ENCODE data around the gene SPECC1L. TPM values are rescaled to one million over a fixed set of nuclear protein-coding genes. Genes with fewer than 3 reads are reported as not detected.

SPECC1L gene
- total and polyA plus RNA-seq, 10 of the 15 experiments (the other 5 are each of a cell fraction or from before 2014, with no cell fraction given), result 1.9 to 40.6 (median 19.1) TPM

DNA sequence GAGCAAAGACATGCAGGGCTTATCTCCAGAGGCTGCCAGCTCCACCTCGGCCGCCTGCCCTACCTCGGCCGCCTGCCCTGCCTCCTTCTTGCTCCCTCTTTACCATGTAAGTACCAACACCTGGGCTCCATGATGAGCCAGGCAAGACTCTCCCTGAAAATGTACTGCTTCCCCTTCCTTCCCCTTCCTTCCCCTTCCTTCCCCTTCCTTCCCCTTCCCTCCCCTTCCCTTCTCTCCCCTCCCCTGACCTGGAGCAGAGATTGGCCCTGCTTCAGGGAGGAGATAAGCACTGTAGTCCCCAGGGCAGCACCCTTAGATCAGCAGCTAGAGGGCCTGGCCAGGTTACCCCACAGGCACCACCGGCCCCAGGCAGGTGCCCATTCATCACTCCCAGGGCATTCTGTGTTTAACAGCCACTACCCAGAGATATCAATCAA lies 131.3 kb downstream of the SPECC1L start:
- in situ Hi-C loops (cut with MboI), result no loop called here

More for the DNA sequence above, 131.3 kb downstream of the SPECC1L start:
- intact Hi-C loops (cut with micrococcal nuclease; ENCODE audit: unreplicated experiment), result no loop called here
- POLR2A ChIA-PET, result interaction anchor here (0.6 to 3.0 kb wide), 5 partner anchors 20 to 41 kb away, joined by 5 to 11 read pairs (median 6); no protein-coding TSS in a partner anchor
- no peak overlapping the region for H2AFZ ChIP-seq (ENCODE audit: control insufficient read depth, low read depth, low read length)
- no peak overlapping the region; the same call in 1 of the 2 replicates for H3K9ac ChIP-seq (ENCODE audit: control insufficient read depth, insufficient read depth, low read length)
- H3K36me3 ChIP-seq (ENCODE audit: control insufficient read depth in 2 of 2, insufficient read depth in 2 of 2, low read length in 1 of 2), result peaks cover 5 to 7% of the 10 kb centered on the region in 2 experiments
- H3K79me2 ChIP-seq (ENCODE audit: control insufficient read depth, insufficient read depth, low read length), result peaks cover 1% of the 10 kb centered on the region
- SMC1A ChIA-PET (ENCODE audit: uncharacterized antibody, unreplicated experiment), result interaction anchor here (0.9 to 2.8 kb wide), 14 partner anchors 12 to 131 kb away, joined by 3 to 8 read pairs (median 3); partner anchors contain the start of gene SPECC1L
- FAIRE-seq (no peak), DNase-seq (ENCODE audit: low read depth, low spot score) (no peak), ATAC-seq (peak; percentile 14)
- CTCF ChIA-PET, result interaction anchor here (0.6 to 1.4 kb wide), 7 partner anchors 8 to 124 kb away, joined by 3 to 6 read pairs (median 3); no protein-coding TSS in a partner anchor
- RAD21 ChIA-PET (ENCODE audit: unreplicated experiment), result interaction anchor here (0.6 to 3.1 kb wide), 8 partner anchors 22 to 615 kb away, joined by 3 to 13 read pairs (median 4); partner anchors contain the start of genes ADORA2A and CABIN1
- BruUV-seq (replicated peaks), result no TSS peak
- H3K9me3 ChIP-seq (replicated peaks; ENCODE audit: control insufficient read depth, insufficient read depth, low read length), result no peaks in the 10 kb centered on the region
- no peaks in the 10 kb centered on the region for H4K20me1 ChIP-seq (ENCODE audit: control insufficient read depth, insufficient read depth)
- H3K4me2 ChIP-seq (ENCODE audit: control insufficient read depth, insufficient read depth), result peak overlapping the region; percentile 95
- 80% methylated on average over 5 of the region's 5 CpGs for WGBS (ENCODE audit: insufficient coverage, insufficient replicate concordance, low lambda C conversion rate, missing lambda C conversion rate)
- H3K27ac ChIP-seq (ENCODE audit: control insufficient read depth, insufficient read depth), result peak overlapping the region; percentile 85
- H3K4me1 ChIP-seq (ENCODE audit: control insufficient read depth, insufficient read depth, low read length), result peaks cover 44% of the 10 kb centered on the region
- H3K27me3 ChIP-seq (replicated peaks in 1 of 2; ENCODE audit: control insufficient read depth in 2 of 2, insufficient read depth in 2 of 2, low read length in 1 of 2), result no peaks in the 10 kb centered on the region
- TF ChIP-seq SIX5 (IDR thresholded peaks at IDR 0.05; ENCODE audit: low read depth, low read length, severe bottlenecking) (no peak), IKZF1 (conservative IDR thresholded peaks at IDR 0.05) (no peak), TARDBP (IDR thresholded peaks at IDR 0.05; ENCODE audit: borderline replicate concordance) (no peak), RB1 (IDR thresholded peaks at IDR 0.05; ENCODE audit: borderline replicate concordance) (no peak), ZSCAN29 (IDR thresholded peaks at IDR 0.05) (no peak)
- TF ChIP-seq, protein P1, sequence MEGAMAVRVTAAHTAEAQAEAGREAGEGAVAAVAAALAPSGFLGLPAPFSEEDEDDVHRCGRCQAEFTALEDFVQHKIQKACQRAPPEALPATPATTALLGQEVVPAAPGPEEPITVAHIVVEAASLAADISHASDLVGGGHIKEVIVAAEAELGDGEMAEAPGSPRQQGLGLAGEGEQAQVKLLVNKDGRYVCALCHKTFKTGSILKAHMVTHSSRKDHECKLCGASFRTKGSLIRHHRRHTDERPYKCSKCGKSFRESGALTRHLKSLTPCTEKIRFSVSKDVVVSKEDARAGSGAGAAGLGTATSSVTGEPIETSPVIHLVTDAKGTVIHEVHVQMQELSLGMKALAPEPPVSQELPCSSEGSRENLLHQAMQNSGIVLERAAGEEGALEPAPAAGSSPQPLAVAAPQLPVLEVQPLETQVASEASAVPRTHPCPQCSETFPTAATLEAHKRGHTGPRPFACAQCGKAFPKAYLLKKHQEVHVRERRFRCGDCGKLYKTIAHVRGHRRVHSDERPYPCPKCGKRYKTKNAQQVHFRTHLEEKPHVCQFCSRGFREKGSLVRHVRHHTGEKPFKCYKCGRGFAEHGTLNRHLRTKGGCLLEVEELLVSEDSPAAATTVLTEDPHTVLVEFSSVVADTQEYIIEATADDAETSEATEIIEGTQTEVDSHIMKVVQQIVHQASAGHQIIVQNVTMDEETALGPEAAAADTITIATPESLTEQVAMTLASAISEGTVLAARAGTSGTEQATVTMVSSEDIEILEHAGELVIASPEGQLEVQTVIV (IDR thresholded peaks at IDR 0.05; ENCODE audit: borderline replicate concordance, partially characterized antibody), result no peak
- H3K4me3 ChIP-seq, result no peak overlapping the region
